ENCODE results near the gene DYRK3.
A peak's percentile ranks its signal among the peaks of the same experiment; 100 is the strongest.

- TF ChIP-seq CTCF (IDR thresholded peaks at IDR 0.05; ENCODE audit: low read depth, low read length): peak; percentile 88
- peak; percentile 69 for TF ChIP-seq POLR2A (IDR thresholded peaks at IDR 0.05; ENCODE audit: extremely low read depth, insufficient read length)
- TF ChIP-seq MAX (IDR thresholded peaks at IDR 0.05; ENCODE audit: low read depth, low read length): peak; percentile 83
Measured at GRCh38 chr1:206612129-206612876, 23.0 kb upstream of the DYRK3 start, which contains the start of gene EIF2D.

Data from NB4 (cell line).